ENCODE measurements around the gene PROM1. TPM values are rescaled to one million over a fixed set of nuclear protein-coding genes. Genes with fewer than 3 reads are reported as not detected.

The PROM1 gene
- total and polyA plus RNA-seq, 8 donors = 19.7 to 51.6 (median 22.2) TPM

GRCh38 chr4:15958562-15958961, 125.3 kb downstream of the PROM1 start:
- ATAC-seq (no peak), DNase-seq (no peak), FAIRE-seq (no peak)
- Histone ChIP-seq H3K27me3 (no peaks in the 10 kb centered on the region), H3K27ac (no peak overlapping the region), H3K4me3 (no peak overlapping the region), H3K9me3 (no peaks in the 10 kb centered on the region), H3K4me1 (no peaks in the 10 kb centered on the region), H3K36me3 (no peaks in the 10 kb centered on the region)
- intact Hi-C loops (cut with DNase I) = loop anchor here in 2 of 3 donors (5.0 to 10.0 kb wide), 2 partner anchors 74 to 76 kb away; no protein-coding TSS in a partner anchor
- TF ChIP-seq CTCF (IDR thresholded peaks at IDR 0.05) = no peak
- WGBS, 2 donors = 49 to 77% methylated on average over 2 of the region's 2 CpGs

DNA sequence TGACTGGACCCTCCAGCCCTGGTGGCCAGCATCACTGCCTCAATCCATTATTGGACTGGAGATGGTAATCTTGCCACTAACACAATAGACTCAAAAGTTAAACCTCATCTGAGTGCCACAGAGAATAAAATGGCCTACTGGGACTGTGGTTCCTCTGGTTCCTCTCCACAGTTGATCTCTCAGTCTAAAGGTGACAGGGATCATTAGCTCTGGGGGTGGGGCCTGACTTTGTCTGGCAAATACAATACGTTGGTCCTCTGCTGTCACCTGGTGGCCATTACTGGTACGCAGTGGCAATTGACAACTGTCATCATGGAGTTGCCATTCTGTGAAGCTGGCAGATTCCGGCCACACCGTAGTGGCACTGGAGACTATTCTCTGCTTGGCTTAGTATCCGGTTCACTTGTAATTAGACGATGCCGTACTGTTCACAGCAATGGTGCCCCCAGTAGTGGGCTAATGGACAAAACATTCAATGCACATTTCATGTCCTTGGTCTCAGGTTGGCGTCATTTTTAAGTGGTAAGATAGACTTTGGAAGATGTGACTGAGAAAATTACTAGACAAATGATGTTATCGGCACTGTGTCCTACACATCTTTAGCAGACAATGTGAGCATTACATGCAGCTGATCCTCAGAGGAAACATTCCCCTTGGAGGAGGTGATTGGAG, 127.5 kb downstream of the PROM1 start:
- Histone ChIP-seq H3K36me3 (no peaks in the 10 kb centered on the region), H3K9me3 (no peaks in the 10 kb centered on the region), H3K27me3 (no peaks in the 10 kb centered on the region), H3K27ac (no peak overlapping the region), H3K4me1 (no peaks in the 10 kb centered on the region), H3K4me3 (no peak overlapping the region)
- WGBS, 2 donors = 40 to 58% methylated on average over 9 of the region's 9 CpGs
- peak; percentile 79 to 99 (median 94) for ATAC-seq
- intact Hi-C loops (cut with DNase I) = loop anchor here in 2 of 3 donors (5.0 to 10.0 kb wide), 2 partner anchors 72 to 74 kb away; no protein-coding TSS in a partner anchor
- no peak for FAIRE-seq
- peak; percentile 58 to 77 (median 74) for TF ChIP-seq CTCF (IDR thresholded peaks at IDR 0.05)
- peak in 5 of 6 donors; percentile 55 to 81 (median 69) for DNase-seq

DNA sequence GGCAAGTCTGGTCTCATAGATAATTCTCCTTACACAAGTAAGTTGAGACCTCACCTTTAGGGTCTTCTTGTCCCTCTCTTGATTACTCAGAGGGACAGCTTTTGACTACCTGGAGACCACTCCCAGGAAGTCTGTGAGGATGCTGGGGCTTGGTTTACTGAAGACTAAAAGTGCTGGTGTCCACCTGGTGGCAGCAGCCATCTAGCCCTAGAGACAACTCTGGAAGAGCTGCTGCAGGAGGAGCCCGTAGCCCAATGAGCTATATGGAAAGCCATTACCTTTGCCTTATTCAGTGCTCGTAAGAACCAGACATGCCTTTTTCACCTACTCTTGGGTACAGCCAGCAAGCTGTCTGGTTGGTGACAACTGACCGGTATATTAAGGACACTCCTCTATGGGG, 128.2 kb downstream of the PROM1 start:
- H3K36me3 ChIP-seq = no peaks in the 10 kb centered on the region
- no peaks in the 10 kb centered on the region for H3K9me3 ChIP-seq
- DNase-seq (no peak), ATAC-seq (peak in 1 of 4 donors; percentile 19), FAIRE-seq (no peak)
- no peak overlapping the region for H3K4me3 ChIP-seq
- H3K4me1 ChIP-seq = no peaks in the 10 kb centered on the region
- WGBS, 2 donors = 64 to 87% methylated on average over 3 of the region's 3 CpGs
- TF ChIP-seq CTCF (IDR thresholded peaks at IDR 0.05) = no peak
- H3K27ac ChIP-seq = no peak overlapping the region
- no peaks in the 10 kb centered on the region for H3K27me3 ChIP-seq
- intact Hi-C loops (cut with DNase I) = loop anchor here in 2 of 3 donors (5.0 to 10.0 kb wide), 2 partner anchors 71 to 73 kb away; no protein-coding TSS in a partner anchor

- H3K27ac ChIP-seq = no peak overlapping the region
- no peaks in the 10 kb centered on the region for H3K27me3 ChIP-seq
- no peak overlapping the region for H3K4me3 ChIP-seq
- no peaks in the 10 kb centered on the region for H3K36me3 ChIP-seq
- 70 to 76% methylated on average over 5 of the region's 5 CpGs for WGBS, 2 donors
- no peaks in the 10 kb centered on the region for H3K4me1 ChIP-seq
- ATAC-seq (no peak), FAIRE-seq (no peak), DNase-seq (no peak)
- TF ChIP-seq CTCF (IDR thresholded peaks at IDR 0.05) = no peak
- no peaks in the 10 kb centered on the region for H3K9me3 ChIP-seq
- intact Hi-C loops (cut with DNase I) = loop anchor here in 1 of 3 donors (10.0 kb wide), 1 partner anchor 69 kb away; no protein-coding TSS in a partner anchor
Observed at GRCh38 chr4:15953625-15954024, 130.2 kb downstream of the PROM1 start.

DNA sequence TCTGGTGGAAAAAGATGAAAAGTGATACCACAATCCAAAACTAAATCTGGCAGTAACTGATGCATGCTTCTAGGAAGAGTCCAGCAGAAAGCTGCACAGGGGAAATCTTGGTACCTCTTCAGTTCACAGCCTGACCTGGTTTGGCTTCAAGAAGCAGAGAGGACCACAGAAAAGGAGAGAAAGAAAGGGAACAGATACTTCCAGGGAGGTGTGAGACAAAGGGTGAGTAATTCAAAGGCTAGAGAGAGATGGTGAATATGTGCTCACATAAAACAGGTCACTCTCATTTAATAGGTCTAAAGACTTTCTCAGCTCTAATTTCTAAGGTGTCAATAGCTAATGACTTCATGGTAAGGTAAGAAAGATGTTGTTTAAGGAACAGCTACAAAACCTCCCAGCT, 132.0 kb downstream of the PROM1 start:
- no peak overlapping the region for H3K27ac ChIP-seq
- H3K4me3 ChIP-seq = no peak overlapping the region
- TF ChIP-seq CTCF (IDR thresholded peaks at IDR 0.05) = no peak
- H3K9me3 ChIP-seq = no peaks in the 10 kb centered on the region
- DNase-seq (no peak), ATAC-seq (no peak), FAIRE-seq (no peak)
- intact Hi-C loops (cut with DNase I) = loop anchor here in 1 of 3 donors (10.0 kb wide), 1 partner anchor 67 kb away; no protein-coding TSS in a partner anchor
- H3K27me3 ChIP-seq = no peaks in the 10 kb centered on the region
- no peaks in the 10 kb centered on the region for H3K36me3 ChIP-seq
- no peaks in the 10 kb centered on the region for H3K4me1 ChIP-seq
